HG03442 (cell line): ENCODE measurements around the gene PPIE.
"Not testable (repeated sequence)": the region's sequence is repeated elsewhere in the genome, so short reads cannot be mapped to it uniquely, and the experiment has no call there.

Source experiments
- ATAC-seq: cut with Tn5 transposase; IDR thresholded peaks from one replicate; pipeline ENCODE4 v1.9.1; 2021; ENCODE audit warnings: mild to moderate bottlenecking, moderate library complexity; ENCODE audit not compliant: unreplicated experiment

Gene PPIE

GRCh38 chr1:39776886-39777285, 38.2 kb downstream of the PPIE start:
- ATAC-seq, result no peak

GRCh38 chr1:39777306-39777705, 38.6 kb downstream of the PPIE start:
- no peak for ATAC-seq

GRCh38 chr1:39777896-39778295, 39.2 kb downstream of the PPIE start:
- not testable (repeated sequence) for ATAC-seq

GRCh38 chr1:39778463-39779099, 39.9 kb downstream of the PPIE start:
- not testable (repeated sequence) for ATAC-seq

GRCh38 chr1:39779137-39779536, 40.5 kb downstream of the PPIE start:
- no peak for ATAC-seq

- no peak for ATAC-seq
Measured at GRCh38 chr1:39779821-39780220, 41.1 kb downstream of the PPIE start.

- no peak for ATAC-seq
Measured at GRCh38 chr1:39781349-39781715, 42.6 kb downstream of the PPIE start.

GRCh38 chr1:39782103-39782502, 43.4 kb downstream of the PPIE start:
- ATAC-seq, result no peak

- ATAC-seq, result not testable (repeated sequence)
Measured at GRCh38 chr1:39782685-39783084, 44.0 kb downstream of the PPIE start.

- not testable (repeated sequence) for ATAC-seq
Measured at GRCh38 chr1:39786303-39787107, 47.8 kb downstream of the PPIE start.

GRCh38 chr1:39787108-39787375, 48.4 kb downstream of the PPIE start:
- not testable (repeated sequence) for ATAC-seq

- no peak for ATAC-seq
Measured at GRCh38 chr1:39787468-39787867, 48.8 kb downstream of the PPIE start.

GRCh38 chr1:39787964-39788363, 49.3 kb downstream of the PPIE start:
- ATAC-seq, result not testable (repeated sequence)

GRCh38 chr1:39788426-39788757, 49.7 kb downstream of the PPIE start:
- peak; percentile 11 for ATAC-seq

- peak; percentile 61 for ATAC-seq
Measured at GRCh38 chr1:39788758-39789570, 50.3 kb downstream of the PPIE start, which contains the start of gene BMP8B. Gene BMP8B, minus strand, starts transcription at chr1:39788865. Its CDS starts 380 bp downstream, at chr1:39788485.

GRCh38 chr1:39789571-39790110, 51.0 kb downstream of the PPIE start:
- ATAC-seq, result no peak

- ATAC-seq, result no peak
Measured at GRCh38 chr1:39791838-39792237, 53.2 kb downstream of the PPIE start.

- no peak for ATAC-seq
Measured at GRCh38 chr1:39795651-39796050, 57.0 kb downstream of the PPIE start.

- ATAC-seq, result peak; percentile 79
Measured at GRCh38 chr1:39798859-39799769, 60.4 kb downstream of the PPIE start.

- ATAC-seq, result peak; percentile 52
Measured at GRCh38 chr1:39799770-39800470, 61.2 kb downstream of the PPIE start.
